Embryonic facial prominence (tissue), 1 donor: ENCODE results near the gene ASPM.
"Not testable (repeated sequence)": the region's sequence is repeated elsewhere in the genome, so short reads cannot be mapped to it uniquely, and the experiment has no call there.

Source experiments
- DNase-seq: peaks from one replicate; pipeline ENCODE4 v3.0.0-alpha.2; 2016; ENCODE audit errors: extremely low spot score

The ASPM gene

DNA sequence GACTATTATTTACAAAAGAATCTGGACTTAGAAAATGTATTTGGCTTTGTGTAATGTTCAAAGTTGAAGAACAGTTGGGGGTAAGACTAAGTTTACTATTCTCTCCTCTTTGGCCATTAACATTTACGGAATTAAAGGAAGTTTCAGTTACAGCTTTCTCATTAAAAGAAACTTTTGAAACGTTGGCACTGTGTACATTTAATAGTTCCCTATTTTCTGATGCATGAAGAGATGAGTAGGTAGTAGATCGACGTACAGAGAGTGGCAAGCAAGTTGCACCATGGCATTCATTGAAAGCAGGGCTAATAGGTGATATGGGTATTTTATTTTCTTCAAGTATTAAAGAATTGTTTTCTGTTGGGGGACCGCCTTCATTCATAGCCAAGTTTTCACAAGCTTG is 3.2 kb downstream of the ASPM start:
- no peak for DNase-seq

GRCh38 chr1:197141575-197141974 is 4.9 kb downstream of the ASPM start:
- no peak for DNase-seq

- DNase-seq = no peak
Measured at GRCh38 chr1:197140121-197140520, 6.3 kb downstream of the ASPM start.

DNA sequence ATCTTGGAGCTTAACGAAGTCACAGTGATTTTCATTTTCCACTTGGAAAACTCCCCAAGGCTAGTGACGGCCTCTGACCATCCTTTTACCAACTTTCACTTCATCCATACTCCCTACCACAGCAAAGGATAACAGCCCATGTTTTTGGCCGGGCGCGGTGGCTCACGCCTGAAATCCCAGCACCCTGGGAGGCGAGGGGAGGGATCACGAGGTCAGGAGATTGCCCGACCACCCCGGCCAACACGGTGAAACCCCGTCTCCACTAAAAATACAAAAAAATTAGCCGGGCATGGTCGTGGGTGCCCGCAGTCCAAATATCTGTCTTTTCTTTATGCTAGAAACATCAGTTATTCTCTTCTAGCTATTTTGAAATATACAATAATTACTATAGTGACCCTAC is 7.3 kb downstream of the ASPM start:
- no peak for DNase-seq

- DNase-seq = no peak
Measured at GRCh38 chr1:197137322-197137721, 9.1 kb downstream of the ASPM start.

GRCh38 chr1:197130677-197131304 is 15.7 kb downstream of the ASPM start:
- no peak for DNase-seq

DNA sequence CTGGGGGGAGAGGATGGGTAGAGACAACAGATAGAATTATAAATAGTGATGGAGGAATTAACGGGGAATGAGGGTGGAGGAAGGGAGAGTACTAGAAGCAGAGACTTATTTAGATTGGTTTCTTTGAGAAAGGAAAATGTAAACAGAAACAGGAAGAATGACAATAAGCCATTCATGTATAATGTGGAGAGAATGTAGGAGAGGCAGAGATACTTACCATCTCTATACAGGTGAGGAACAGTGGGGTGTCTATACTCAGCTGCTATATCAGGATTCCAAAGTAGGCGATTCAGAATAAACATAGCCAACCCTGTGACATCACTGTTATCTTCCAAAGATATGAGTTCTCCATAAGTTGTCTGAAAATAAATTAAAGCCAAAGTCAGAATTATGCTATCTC is 16.8 kb downstream of the ASPM start:
- no peak for DNase-seq

DNA sequence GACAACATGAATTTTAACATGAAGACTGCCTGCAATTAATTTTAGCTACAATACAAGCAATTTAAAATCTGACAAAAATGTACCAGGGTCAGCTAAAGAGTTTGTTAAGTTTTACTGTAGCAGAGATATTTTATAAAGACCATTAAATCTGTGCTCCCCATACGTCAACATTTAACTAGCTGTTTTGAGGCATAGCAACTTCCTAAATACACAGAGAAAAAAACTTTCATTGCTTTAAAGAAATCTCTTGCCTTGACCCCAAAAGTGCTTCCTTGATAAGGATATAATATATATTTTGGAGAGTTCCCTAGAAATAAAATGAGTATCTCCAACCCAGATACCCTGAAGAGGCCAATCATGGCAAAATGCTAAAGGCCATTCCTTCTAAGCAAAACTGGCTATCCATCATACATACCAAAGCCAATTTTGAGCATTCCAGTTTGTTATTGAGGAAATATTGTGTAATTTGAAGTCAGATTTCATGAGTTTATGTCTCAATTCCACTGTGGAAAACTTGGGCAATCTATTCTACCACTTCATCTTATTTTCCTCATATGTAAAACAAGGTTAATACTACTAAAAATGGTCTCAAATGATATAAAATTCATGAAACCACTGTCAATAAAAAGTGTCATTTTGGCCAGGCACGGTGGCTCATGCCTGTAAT is 19.1 kb downstream of the ASPM start:
- no peak for DNase-seq

DNA sequence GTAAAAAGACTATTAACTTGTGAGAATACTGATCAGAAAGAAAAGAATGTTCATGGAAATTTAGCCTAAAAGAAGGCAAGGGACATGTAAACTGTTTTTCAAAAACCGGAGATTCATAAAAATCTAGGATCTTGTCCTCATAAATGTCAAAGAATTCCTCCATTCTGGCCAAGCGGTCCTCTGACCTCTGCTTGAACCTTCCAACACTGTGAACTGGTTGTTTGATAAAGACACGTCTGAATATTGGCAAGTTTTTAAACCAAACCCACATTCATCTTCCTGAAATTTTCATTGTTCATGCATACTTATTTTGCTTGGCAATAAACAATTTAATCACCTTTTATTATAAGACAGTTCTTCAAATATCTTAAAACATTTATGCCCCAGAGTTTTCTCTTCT is 19.8 kb downstream of the ASPM start:
- no peak for DNase-seq

GRCh38 chr1:197124376-197124775 is 22.1 kb downstream of the ASPM start:
- DNase-seq = no peak

- no peak for DNase-seq
Measured at GRCh38 chr1:197116156-197116555, 30.3 kb downstream of the ASPM start.

DNA sequence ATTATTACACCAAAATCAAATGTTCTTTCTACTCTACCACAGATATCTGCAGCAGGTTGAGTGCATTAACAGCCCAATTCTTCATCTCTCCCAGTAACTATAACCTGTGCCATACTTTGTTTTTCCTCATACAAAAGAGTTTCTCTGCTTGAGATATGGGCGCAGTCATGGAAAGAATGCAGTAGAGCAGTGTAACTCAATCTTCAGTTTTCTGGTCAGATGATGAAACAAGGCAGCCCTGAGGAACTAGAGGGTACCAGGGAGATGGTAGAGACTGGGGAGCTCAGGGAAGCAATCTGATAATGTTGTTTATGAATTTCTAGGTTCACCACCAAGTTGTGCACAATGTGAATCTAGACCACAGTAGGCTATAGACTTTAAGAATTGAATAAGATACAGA is 39.6 kb downstream of the ASPM start:
- no peak for DNase-seq

- DNase-seq = no peak
Measured at GRCh38 chr1:197103300-197103699, 43.2 kb downstream of the ASPM start.

- no peak for DNase-seq
Measured at GRCh38 chr1:197101978-197102377, 44.5 kb downstream of the ASPM start.

GRCh38 chr1:197100677-197101076 is 45.8 kb downstream of the ASPM start:
- DNase-seq = no peak

GRCh38 chr1:197099444-197099843 is 47.0 kb downstream of the ASPM start:
- DNase-seq = no peak

DNA sequence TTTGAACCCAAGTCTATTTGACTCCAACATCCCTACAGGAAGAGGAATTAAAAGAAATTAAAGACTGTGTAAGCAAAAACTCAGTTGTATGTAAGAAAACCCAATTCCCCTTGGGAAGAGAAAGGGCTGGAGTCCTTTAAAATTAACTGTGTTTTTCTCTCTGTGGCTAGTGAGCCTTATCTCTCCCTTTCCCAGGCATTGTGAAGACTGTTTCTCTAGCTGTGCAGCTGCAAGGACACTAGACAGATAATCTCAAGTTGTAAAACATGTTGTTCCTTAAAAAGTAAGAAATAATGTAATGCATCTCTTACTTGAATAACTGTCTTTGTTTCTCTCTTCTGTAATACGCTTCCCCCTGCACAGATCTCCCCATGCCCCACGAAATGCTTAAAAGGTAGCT is 49.5 kb downstream of the ASPM start:
- DNase-seq = not testable (repeated sequence)

- no peak for DNase-seq
Measured at GRCh38 chr1:197096137-197096536, 50.3 kb downstream of the ASPM start.

DNA sequence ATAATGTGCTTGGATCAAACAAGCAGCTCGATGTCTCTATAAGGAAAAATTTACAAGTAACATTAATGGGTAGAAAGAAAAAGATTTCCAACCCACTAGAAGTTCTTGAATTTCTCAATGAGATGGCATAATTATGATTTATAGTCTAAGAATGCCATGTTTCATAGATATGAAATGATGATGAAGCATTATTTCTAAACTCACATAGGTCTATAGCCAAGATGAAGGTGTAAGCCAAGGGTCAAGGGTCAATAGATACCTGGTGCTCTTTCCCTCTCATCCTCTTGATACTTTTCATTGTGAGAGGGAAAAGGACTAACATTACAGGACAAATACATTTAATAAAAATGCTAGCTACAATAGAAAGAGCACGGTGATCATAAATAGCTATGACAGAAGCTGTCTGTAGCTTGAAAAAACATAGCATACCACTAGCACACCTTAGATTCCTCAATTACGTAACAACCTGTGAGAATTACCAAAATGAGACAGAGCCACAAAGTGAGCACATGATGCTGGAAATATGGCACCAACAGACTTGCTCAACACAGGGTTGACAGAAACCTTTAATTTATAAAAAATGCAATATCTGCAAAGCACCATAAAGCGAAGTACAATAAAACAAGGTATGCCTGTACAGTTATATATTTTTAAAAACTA is 53.1 kb downstream of the ASPM start:
- DNase-seq = no peak

DNA sequence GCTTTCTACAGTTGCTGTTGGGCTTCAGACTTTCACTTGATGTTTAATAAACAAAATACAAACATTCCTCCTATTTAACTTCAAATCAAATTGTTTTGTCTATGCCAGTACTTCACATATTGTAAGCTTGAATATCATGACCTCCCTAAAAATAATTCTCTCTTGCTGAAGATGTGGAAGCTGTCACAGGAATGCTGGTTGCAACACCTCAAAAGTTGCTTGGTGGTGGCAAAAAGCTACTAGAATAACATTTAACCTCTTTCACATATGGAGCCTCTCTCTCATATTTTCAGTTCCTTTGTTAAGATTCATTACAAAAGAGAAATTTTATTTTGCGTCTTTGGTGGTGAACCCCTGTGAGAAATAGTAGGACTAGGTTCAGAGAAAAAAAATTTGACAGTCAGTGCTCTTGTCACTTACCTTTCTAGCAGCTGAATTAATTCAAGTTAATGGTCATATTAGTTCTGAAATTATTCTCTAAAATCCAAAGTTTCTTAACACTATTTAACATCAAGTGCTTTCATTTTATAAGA is 53.9 kb downstream of the ASPM start:
- no peak for DNase-seq

GRCh38 chr1:197083474-197083873 is 63.0 kb downstream of the ASPM start:
- DNase-seq = no peak

DNA sequence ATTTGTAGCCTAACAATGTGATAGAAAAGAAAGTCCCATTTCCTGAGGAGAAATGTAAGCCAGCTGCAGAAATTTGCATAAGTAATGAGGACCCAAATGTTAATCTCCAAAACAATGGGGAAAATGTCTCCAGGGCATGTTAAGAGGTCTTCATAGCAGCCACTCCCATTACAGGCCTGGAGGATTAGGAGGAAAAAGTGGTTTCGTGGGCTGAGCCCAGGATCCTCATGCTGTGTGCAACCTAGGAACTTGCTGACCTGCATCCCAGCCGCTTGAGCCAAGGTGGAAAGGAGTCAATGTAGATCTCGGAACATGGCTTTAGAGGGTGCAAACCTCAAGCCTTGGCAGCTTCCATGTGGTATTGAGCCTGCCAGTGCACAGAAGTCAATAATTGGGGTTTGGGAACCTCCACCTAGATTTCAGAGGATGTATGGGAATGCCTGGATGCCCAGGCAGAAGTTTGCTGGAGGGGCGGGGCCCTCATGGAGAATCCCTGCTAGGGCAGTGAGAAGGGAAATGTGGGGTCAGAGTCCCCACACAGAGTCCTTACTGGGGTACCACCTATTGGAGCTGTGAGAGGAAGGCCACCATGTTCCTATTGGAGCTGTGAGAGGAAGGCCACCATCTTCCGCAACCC is 65.2 kb downstream of the ASPM start:
- DNase-seq = no peak

- DNase-seq = no peak
Measured at GRCh38 chr1:197080323-197080722, 66.1 kb downstream of the ASPM start.
